Uterus (tissue), 4 donors: ENCODE results near the gene MAP3K20. TPM values are rescaled to one million over a fixed set of nuclear protein-coding genes. Genes with fewer than 3 reads are reported as not detected.
"Not testable (repeated sequence)": the region's sequence is repeated elsewhere in the genome, so short reads cannot be mapped to it uniquely, and the experiment has no call there.

ENCODE experiments used
- DNase-seq, 2 donors: peaks; one replicate each; pipeline ENCODE4 v3.0.0-alpha.2; 2019 to 2020
- H3K27ac ChIP-seq, 2 donors: fragments of 200-600 bp; sonication (generic); 1 replicate in 1 of 2; 2 replicates in 1 of 2; pipeline ENCODE4 v1.5.1; 2016 to 2018
- H3K27me3 ChIP-seq, 2 donors: fragments of 200-600 bp; sonication (generic); one replicate each; pipeline ENCODE4 v1.5.1; 2018 to 2019; ENCODE audit warnings: control low read depth in 1 of 2
- H3K36me3 ChIP-seq, 2 donors: fragments of 200-600 bp; sonication (generic); one replicate each; pipeline ENCODE4 v1.5.1; 2019; ENCODE audit warnings: control low read depth in 1 of 2
- H3K4me1 ChIP-seq, 2 donors: fragments of 200-600 bp; sonication (generic); one replicate each; pipeline ENCODE4 v1.5.1; 2018 to 2019; ENCODE audit warnings: control low read depth in 1 of 2
- H3K4me3 ChIP-seq, 2 donors: fragments of 200-600 bp; sonication (generic); 1 replicate in 1 of 2; 2 replicates in 1 of 2; pipeline ENCODE4 v1.5.1; 2018 to 2019; ENCODE audit warnings: mild to moderate bottlenecking in 1 of 2
- H3K9me3 ChIP-seq, 2 donors: fragments of 200-600 bp; sonication (generic); one replicate each; pipeline ENCODE4 v1.5.1; 2019; ENCODE audit warnings: control low read depth in 1 of 2
- CTCF ChIP-seq, 4 experiments: fragments of 200-600 bp in 2 of 4; fragments of 450-650 bp in 2 of 4; sonication (generic) in 2 of 4; IDR thresholded peaks; one replicate each; pipeline ENCODE4 v1.5.1; 2016 to 2019; ENCODE audit warnings: antibody characterized with exemption in 4 of 4, mild to moderate bottlenecking in 2 of 4, moderate library complexity in 1 of 4
- POLR2A ChIP-seq, 2 donors: fragments of 450-650 bp; IDR thresholded peaks; one replicate each; pipeline ENCODE4 v1.6.1; 2016; ENCODE audit warnings: antibody characterized with exemption in 2 of 2, mild to moderate bottlenecking in 1 of 2, moderate library complexity in 1 of 2
- intact Hi-C: fragments of 100-400 bp; cut with DNase I; formaldehyde crosslinking; loops from one replicate; pipeline ENCODE4 v1.15.1; 2023; ENCODE audit warnings: low total_unique reads
- total RNA-seq, 4 donors: library from RNA; depleted of rRNA in 3 of 4; stranded (reverse); fragments of >200 nt in 3 of 4; gene quantifications; one replicate each; pipeline versions ENCODE4 v1.1.0 to v1.2.4, GENCODE V29; 2014 to 2023
- donor health status: DM: yes; HTN: yes; CAD: no.

Gene MAP3K20
- total RNA-seq, 4 donors from 2014 or later = 47.6 to 183 (median 124) TPM

DNA sequence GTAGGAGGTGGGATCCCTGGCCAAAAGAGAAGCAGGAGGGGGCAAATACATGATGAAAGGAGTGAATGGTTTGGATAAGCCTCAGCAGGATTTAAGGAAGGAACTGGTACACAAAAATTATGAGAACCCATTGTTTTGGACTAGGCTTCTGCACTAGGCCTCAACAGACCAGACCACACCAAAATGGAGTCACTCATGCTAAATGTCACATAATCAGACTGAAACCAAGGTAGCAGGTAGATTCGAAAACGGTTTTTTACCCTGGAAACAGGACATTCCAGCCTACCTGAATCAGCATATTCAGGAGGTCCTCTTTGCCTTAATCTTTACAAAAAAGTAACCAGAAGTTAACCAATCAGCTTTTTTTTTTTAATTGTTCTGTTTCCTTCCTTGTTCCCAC lies 229.7 kb downstream of the MAP3K20 start:
- Histone ChIP-seq H3K9me3 (no peaks in the 10 kb centered on the region), H3K4me1 (no peaks in the 10 kb centered on the region), H3K27ac (no peak overlapping the region), H3K36me3 (no peaks in the 10 kb centered on the region), H3K4me3 (no peak overlapping the region), H3K27me3 (no peaks in the 10 kb centered on the region)
- TF ChIP-seq CTCF (IDR thresholded peaks at IDR 0.05) = no peak
- no peak for TF ChIP-seq POLR2A (IDR thresholded peaks at IDR 0.05)
- DNase-seq = no peak
- intact Hi-C loops = no loop called here

DNA sequence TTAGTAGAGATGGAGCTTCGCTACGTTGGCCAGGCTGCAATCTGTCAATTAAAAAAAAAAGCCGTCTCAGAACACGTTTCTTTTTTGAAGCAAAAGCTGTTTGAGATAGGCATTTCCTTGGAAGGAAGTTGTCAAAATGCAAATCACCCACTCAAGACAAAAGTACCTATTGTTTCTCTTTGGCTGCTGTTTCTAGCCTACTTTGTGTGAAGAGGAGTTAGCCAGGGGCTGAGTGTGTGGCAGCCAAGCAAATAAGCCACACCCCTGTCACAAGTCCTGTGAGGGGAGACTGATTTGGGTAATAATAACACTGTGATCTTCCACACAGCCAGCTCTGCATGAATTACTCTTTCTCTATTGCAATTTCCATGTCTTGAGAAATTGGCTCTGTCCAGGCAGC lies 231.6 kb downstream of the MAP3K20 start:
- Histone ChIP-seq H3K27ac (no peak overlapping the region), H3K36me3 (no peaks in the 10 kb centered on the region), H3K4me1 (no peaks in the 10 kb centered on the region), H3K9me3 (no peaks in the 10 kb centered on the region), H3K4me3 (no peak overlapping the region), H3K27me3 (no peaks in the 10 kb centered on the region)
- TF ChIP-seq POLR2A (IDR thresholded peaks at IDR 0.05) (no peak), CTCF (IDR thresholded peaks at IDR 0.05) (no peak)
- intact Hi-C loops = no loop called here
- DNase-seq = no peak

DNA sequence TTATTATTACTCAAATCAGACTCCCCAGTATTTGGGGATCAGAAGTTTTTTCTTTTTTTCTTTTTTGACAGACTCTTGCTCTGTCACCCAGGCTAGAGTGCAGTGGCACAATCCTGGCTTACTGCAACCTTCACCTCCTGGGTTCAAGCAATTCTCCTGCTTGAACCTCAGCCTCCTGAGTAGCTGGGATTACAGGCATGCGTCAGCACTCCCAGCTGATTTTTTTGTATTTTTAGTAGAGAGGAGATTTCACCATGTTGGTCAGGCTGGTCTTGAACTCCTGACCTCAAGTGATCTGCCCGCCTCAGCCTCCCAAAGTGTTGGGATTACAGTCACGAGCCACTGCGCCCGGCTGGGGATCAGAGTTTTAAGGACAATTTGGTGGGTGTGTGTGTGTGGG lies 233.7 kb downstream of the MAP3K20 start:
- intact Hi-C loops, H3K27me3 ChIP-seq: not testable (repeated sequence)

DNA sequence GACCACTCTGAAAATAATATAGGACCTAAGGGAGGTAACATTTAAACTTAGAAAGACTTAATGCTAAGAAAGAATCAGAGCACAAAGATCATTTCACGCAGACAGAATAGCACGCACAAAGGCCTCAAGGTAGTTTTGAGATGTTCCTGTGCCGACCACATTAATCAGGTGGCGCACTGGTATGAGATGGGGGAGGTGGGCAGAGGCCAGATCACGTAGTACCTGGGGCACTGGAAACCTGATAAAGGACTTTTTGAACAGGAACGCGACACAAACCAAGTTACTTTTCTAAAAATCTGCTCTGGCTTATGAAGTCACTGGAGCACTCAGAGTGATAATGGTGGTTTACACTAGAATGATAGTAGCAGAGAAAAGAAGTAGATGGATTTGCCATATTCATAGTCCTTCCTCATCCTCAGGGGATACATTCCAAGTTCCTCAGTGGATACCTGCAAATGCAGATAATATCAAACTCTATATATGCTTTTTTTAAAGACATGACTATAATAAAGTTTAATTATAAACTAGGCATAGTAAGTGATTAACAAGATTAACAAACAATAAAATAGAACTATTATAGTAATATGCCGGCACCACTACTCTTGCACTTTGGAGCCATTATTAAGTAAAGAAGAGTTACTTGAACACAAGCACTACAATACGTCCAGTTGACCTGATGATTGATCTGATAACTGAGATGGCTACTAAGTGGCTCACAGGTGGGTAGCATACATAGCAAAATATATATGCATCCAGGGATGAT lies 236.4 kb downstream of the MAP3K20 start:
- TF ChIP-seq CTCF (IDR thresholded peaks at IDR 0.05) (no peak), POLR2A (IDR thresholded peaks at IDR 0.05) (no peak)
- Histone ChIP-seq H3K27me3 (no peaks in the 10 kb centered on the region), H3K9me3 (no peaks in the 10 kb centered on the region), H3K4me1 (no peaks in the 10 kb centered on the region), H3K36me3 (no peaks in the 10 kb centered on the region), H3K4me3 (no peak overlapping the region), H3K27ac (no peak overlapping the region)
- DNase-seq = no peak
- intact Hi-C loops = no loop called here

More for the DNA sequence above, 233.7 kb downstream of the MAP3K20 start:
- H3K27ac ChIP-seq, H3K4me3 ChIP-seq, H3K4me1 ChIP-seq, H3K36me3 ChIP-seq, DNase-seq, H3K9me3 ChIP-seq: not testable (repeated sequence)
